HepG2 (cell line): ENCODE measurements around the gene TAS2R60. TPM values are rescaled to one million over a fixed set of nuclear protein-coding genes. Genes with fewer than 3 reads are reported as not detected.
"Not testable (repeated sequence)": the region's sequence is repeated elsewhere in the genome, so short reads cannot be mapped to it uniquely, and the experiment has no call there.

Experiments
- ATAC-seq: fragments of 200-7000 bp; cut with Tn5 transposase; 3 replicates; pipeline ENCODE4 v1.9.1; 2020; ENCODE audit warnings: mild to moderate bottlenecking, moderate library complexity
- BruUV-seq: library from RNA; stranded (reverse); fragments of 400-500 nt; replicated peaks from 2 replicates; lab custom pipeline; 2021; lab: Mats Ljungman, UMichigan
- CTCF ChIA-PET: fragments of 300-600 bp; formaldehyde crosslinking; extraction: SDS; loops from one replicate; lab custom pipeline; 2021; ENCODE audit warnings: low total read pairs, inconsistent platforms, low intra/inter-chr PET ratio; lab: Yijun Ruan, JAX
- POLR2A ChIA-PET: fragments of 350-600 bp; sonication (Branson Sonifier 250); formaldehyde crosslinking; loops from one replicate; lab custom pipeline; 2020; ENCODE audit warnings: antibody characterized with exemption, inconsistent platforms; lab: Yijun Ruan, JAX
- DNase-seq: peaks from one replicate; pipeline ENCODE4 v3.0.0-alpha.2; 2015; ENCODE audit warnings: low spot score
- FAIRE-seq: peaks from 3 replicates; lab custom pipeline; 2011; peaks lifted over from hg19 to GRCh38; lab: Jason Lieb, UNC
- H2AFZ ChIP-seq: one replicate; pipeline ENCODE4 v1.6.1; 2011; ENCODE audit warnings: low read length, inconsistent platforms
- H3K27ac ChIP-seq: fragments of 300-600 bp; 3 replicates; pipeline ENCODE4 v1.8.0; 2011; ENCODE audit warnings: mixed run types, mild to moderate bottlenecking, mixed read lengths, low read length, inconsistent platforms; ENCODE audit not compliant: insufficient read depth; ENCODE audit errors: extremely low read length
- H3K27me3 ChIP-seq, 2 experiments: fragments of 200-600 bp in 1 of 2; 2 replicates in 1 of 2; 3 replicates in 1 of 2; pipeline versions ENCODE4 v1.6.0 to v1.8.0; 2011; ENCODE audit warnings: low read length in 2 of 2, mild to moderate bottlenecking in 2 of 2, moderate library complexity in 2 of 2, inconsistent platforms in 1 of 2; ENCODE audit not compliant: insufficient read depth in 2 of 2, control insufficient read depth in 1 of 2
- H3K36me3 ChIP-seq, 2 experiments: fragments of 200-600 bp in 1 of 2; replicated peaks in 1 of 2; 2 replicates in 1 of 2; 3 replicates in 1 of 2; pipeline versions ENCODE4 v1.5.1 to v1.8.0; 2011; ENCODE audit warnings: low read length in 2 of 2, inconsistent platforms in 1 of 2; ENCODE audit not compliant: insufficient read depth in 2 of 2, control insufficient read depth in 1 of 2
- H3K4me1 ChIP-seq: 2 replicates; pipeline ENCODE4 v1.5.1; 2012; ENCODE audit warnings: low read length, inconsistent platforms; ENCODE audit not compliant: insufficient read depth
- H3K4me2 ChIP-seq: 2 replicates; pipeline ENCODE4 v1.6.0; 2011; ENCODE audit warnings: low read depth, low read length, inconsistent platforms
- H3K4me3 ChIP-seq, 3 experiments: fragments of 200-600 bp in 1 of 3; sonication (generic), shearing (Covaris generic) in 1 of 3; replicated peaks in 1 of 3; 2 replicates each; pipeline ENCODE4 v1.5.1; 2011 to 2016; ENCODE audit warnings: low read length in 3 of 3, inconsistent platforms in 2 of 3, low read depth in 2 of 3, mild to moderate bottlenecking in 2 of 3, control low read depth in 1 of 3, mixed read lengths in 1 of 3; ENCODE audit not compliant: insufficient read depth in 1 of 3
- H3K79me2 ChIP-seq: one replicate; pipeline ENCODE4 v1.6.1; 2011; ENCODE audit warnings: low read length, inconsistent platforms; ENCODE audit not compliant: insufficient read depth
- H3K9ac ChIP-seq: 2 replicates; pipeline ENCODE4 v1.6.0; 2011; ENCODE audit warnings: mild to moderate bottlenecking, low read depth, low read length, inconsistent platforms; ENCODE audit not compliant: insufficient read depth
- H3K9me3 ChIP-seq: 2 replicates; pipeline ENCODE4 v1.5.1; 2012; ENCODE audit warnings: mild to moderate bottlenecking, low read length
- H4K20me1 ChIP-seq: 2 replicates; pipeline ENCODE4 v1.6.0; 2011; ENCODE audit warnings: inconsistent platforms, mild to moderate bottlenecking, low read length, moderate library complexity; ENCODE audit not compliant: insufficient read depth
- ARID4A ChIP-seq: sonication (generic); formaldehyde crosslinking; IDR thresholded peaks from 2 replicates; pipeline ENCODE4 v1.5.0; 2020; ENCODE audit warnings: mild to moderate bottlenecking, missing genetic modification reagents, borderline replicate concordance
- GPN1 ChIP-seq: sonication (generic); formaldehyde crosslinking; IDR thresholded peaks from 2 replicates; pipeline ENCODE4 v1.5.1; 2020; ENCODE audit warnings: missing genetic modification reagents, borderline replicate concordance
- HOXA7 ChIP-seq: sonication (generic); formaldehyde crosslinking; IDR thresholded peaks from 2 replicates; pipeline ENCODE4 v1.8.1; 2022; ENCODE audit warnings: mild to moderate bottlenecking, missing genetic modification reagents, moderate library complexity
- ISX ChIP-seq: sonication (generic); formaldehyde crosslinking; conservative IDR thresholded peaks from 2 replicates; pipeline ENCODE4 v1.5.0; 2020; ENCODE audit warnings: missing genetic modification reagents
- ZNF160 ChIP-seq: sonication (generic); formaldehyde crosslinking; IDR thresholded peaks from 2 replicates; pipeline ENCODE4 v1.8.0; 2022; ENCODE audit warnings: mild to moderate bottlenecking, inconsistent platforms, missing genetic modification reagents
- ZNF558 ChIP-seq: sonication (generic); formaldehyde crosslinking; IDR thresholded peaks from 2 replicates; pipeline ENCODE4 v1.9.0; 2022; ENCODE audit warnings: mild to moderate bottlenecking, missing genetic modification reagents, borderline replicate concordance
- WGBS: methylation state at CpG from one replicate; pipeline ENCODE4 v1.1.6; 2017; ENCODE audit warnings: low lambda C conversion rate; 5-methylcytosine and 5-hydroxymethylcytosine counted together
- in situ Hi-C: cut with HindIII; loops from 2 replicates; pipeline ENCODE4 v1.10.0; 2017; ENCODE audit warnings: low pct_unique_long_range_greater_than_20kb; ENCODE audit not compliant: extremely low pct_ligation_motif_present
- intact Hi-C: fragments of 100-400 bp; cut with micrococcal nuclease; formaldehyde crosslinking; loops from one replicate; pipeline ENCODE4 v1.10.0; 2022; ENCODE audit not compliant: unreplicated experiment
- polyA plus RNA-seq, 8 experiments: library from polyadenylated mRNA; depleted of rRNA in 3 of 8; stranded (reverse) in 7 of 8; unstranded in 1 of 8; fragments of >200 nt; fragmentation: Illumina TruSeq in 4 of 8; extraction: Trizol in 4 of 8; gene quantifications; 2 replicates each; pipeline versions ENCODE4 v1.2.1 to v1.2.3, GENCODE V29; 2011 to 2016; ENCODE audit warnings: low read depth in 4 of 8, missing spikeins in 1 of 8, mixed read lengths in 1 of 8; ENCODE audit not compliant: insufficient read depth in 1 of 8
- total RNA-seq, 5 experiments: library from RNA; depleted of rRNA; stranded (reverse); fragments of >200 nt; fragmentation: Illumina TruSeq; extraction: Trizol; gene quantifications; 2 replicates each; pipeline ENCODE4 v1.2.3, GENCODE V29; 2016; ENCODE audit warnings: low read depth in 1 of 5
- TF ChIP-seq, protein P1 (sequence below): sonication (generic); formaldehyde crosslinking; IDR thresholded peaks from 2 replicates; pipeline ENCODE4 v1.4.0; 2020; ENCODE audit warnings: mild to moderate bottlenecking, missing genetic modification reagents

Gene TAS2R60
- total and polyA plus RNA-seq, 2 of the 13 experiments (the other 11 are each of a cell fraction or from before 2014, with no cell fraction given): not detected

GRCh38 chr7:143472071-143472689 lies 28.9 kb downstream of the TAS2R60 start:
- H2AFZ ChIP-seq, H3K4me3 ChIP-seq, H3K9me3 ChIP-seq, in situ Hi-C loops, H3K79me2 ChIP-seq, H3K4me1 ChIP-seq, FAIRE-seq, H3K36me3 ChIP-seq, POLR2A ChIA-PET, H3K27me3 ChIP-seq, H3K9ac ChIP-seq, intact Hi-C loops, DNase-seq, ATAC-seq, H4K20me1 ChIP-seq, H3K27ac ChIP-seq, H3K4me2 ChIP-seq, BruUV-seq, CTCF ChIA-PET: not testable (repeated sequence)
- WGBS: 13% methylated on average over 11 of the region's 11 CpGs
- TF ChIP-seq ZNF160 (CRISPR knock-in tag): peak; percentile 76; the same call in 1 of the 2 replicates

- Histone ChIP-seq H2AFZ (no peak within 1 kb of the TSS), H3K27ac (no peak within 1 kb of the TSS), H3K27me3 (no peaks in the 10 kb centered on the region), H4K20me1 (no peaks in the 10 kb centered on the region), H3K79me2 (no peaks in the 10 kb centered on the region), H3K4me3 (no peak within 1 kb of the TSS), H3K4me1 (no peaks in the 10 kb centered on the region), H3K4me2 (no peak within 1 kb of the TSS), H3K9me3 (no peaks in the 10 kb centered on the region), H3K9ac (no peak within 1 kb of the TSS), H3K36me3 (no peaks in the 10 kb centered on the region)
- CTCF ChIA-PET: no interaction called here
- in situ Hi-C loops (no loop called here), intact Hi-C loops (no loop called here)
- no TSS peak for BruUV-seq
- no peak for DNase-seq
- ATAC-seq: no peak
- POLR2A ChIA-PET: no interaction called here
- no peak for FAIRE-seq
- 24% methylated on average over 4 of the region's 10 CpGs for WGBS
- TF ChIP-seq, protein P1, sequence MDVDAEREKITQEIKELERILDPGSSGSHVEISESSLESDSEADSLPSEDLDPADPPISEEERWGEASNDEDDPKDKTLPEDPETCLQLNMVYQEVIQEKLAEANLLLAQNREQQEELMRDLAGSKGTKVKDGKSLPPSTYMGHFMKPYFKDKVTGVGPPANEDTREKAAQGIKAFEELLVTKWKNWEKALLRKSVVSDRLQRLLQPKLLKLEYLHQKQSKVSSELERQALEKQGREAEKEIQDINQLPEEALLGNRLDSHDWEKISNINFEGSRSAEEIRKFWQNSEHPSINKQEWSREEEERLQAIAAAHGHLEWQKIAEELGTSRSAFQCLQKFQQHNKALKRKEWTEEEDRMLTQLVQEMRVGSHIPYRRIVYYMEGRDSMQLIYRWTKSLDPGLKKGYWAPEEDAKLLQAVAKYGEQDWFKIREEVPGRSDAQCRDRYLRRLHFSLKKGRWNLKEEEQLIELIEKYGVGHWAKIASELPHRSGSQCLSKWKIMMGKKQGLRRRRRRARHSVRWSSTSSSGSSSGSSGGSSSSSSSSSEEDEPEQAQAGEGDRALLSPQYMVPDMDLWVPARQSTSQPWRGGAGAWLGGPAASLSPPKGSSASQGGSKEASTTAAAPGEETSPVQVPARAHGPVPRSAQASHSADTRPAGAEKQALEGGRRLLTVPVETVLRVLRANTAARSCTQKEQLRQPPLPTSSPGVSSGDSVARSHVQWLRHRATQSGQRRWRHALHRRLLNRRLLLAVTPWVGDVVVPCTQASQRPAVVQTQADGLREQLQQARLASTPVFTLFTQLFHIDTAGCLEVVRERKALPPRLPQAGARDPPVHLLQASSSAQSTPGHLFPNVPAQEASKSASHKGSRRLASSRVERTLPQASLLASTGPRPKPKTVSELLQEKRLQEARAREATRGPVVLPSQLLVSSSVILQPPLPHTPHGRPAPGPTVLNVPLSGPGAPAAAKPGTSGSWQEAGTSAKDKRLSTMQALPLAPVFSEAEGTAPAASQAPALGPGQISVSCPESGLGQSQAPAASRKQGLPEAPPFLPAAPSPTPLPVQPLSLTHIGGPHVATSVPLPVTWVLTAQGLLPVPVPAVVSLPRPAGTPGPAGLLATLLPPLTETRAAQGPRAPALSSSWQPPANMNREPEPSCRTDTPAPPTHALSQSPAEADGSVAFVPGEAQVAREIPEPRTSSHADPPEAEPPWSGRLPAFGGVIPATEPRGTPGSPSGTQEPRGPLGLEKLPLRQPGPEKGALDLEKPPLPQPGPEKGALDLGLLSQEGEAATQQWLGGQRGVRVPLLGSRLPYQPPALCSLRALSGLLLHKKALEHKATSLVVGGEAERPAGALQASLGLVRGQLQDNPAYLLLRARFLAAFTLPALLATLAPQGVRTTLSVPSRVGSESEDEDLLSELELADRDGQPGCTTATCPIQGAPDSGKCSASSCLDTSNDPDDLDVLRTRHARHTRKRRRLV (CRISPR knock-in tag): no peak
- no peak for TF ChIP-seq ZNF558
- no peak for TF ChIP-seq ARID4A (CRISPR knock-in tag)
- TF ChIP-seq ISX (CRISPR knock-in tag): no peak
- no peak for TF ChIP-seq GPN1 (CRISPR knock-in tag)
- TF ChIP-seq HOXA7 (CRISPR knock-in tag): no peak
These were observed 34.4 kb downstream of the TAS2R60 start, which contains the start of gene TAS2R41 for GRCh38 chr7:143477501-143478150. Gene TAS2R41, plus strand, starts transcription at chr7:143477873. Its CDS starts 0 bp downstream, at chr7:143477873.
